Measurements from ENCODE around the gene TGFBRAP1. TPM values are rescaled to one million over a fixed set of nuclear protein-coding genes. Genes with fewer than 3 reads are reported as not detected.

Gene TGFBRAP1, protein sequence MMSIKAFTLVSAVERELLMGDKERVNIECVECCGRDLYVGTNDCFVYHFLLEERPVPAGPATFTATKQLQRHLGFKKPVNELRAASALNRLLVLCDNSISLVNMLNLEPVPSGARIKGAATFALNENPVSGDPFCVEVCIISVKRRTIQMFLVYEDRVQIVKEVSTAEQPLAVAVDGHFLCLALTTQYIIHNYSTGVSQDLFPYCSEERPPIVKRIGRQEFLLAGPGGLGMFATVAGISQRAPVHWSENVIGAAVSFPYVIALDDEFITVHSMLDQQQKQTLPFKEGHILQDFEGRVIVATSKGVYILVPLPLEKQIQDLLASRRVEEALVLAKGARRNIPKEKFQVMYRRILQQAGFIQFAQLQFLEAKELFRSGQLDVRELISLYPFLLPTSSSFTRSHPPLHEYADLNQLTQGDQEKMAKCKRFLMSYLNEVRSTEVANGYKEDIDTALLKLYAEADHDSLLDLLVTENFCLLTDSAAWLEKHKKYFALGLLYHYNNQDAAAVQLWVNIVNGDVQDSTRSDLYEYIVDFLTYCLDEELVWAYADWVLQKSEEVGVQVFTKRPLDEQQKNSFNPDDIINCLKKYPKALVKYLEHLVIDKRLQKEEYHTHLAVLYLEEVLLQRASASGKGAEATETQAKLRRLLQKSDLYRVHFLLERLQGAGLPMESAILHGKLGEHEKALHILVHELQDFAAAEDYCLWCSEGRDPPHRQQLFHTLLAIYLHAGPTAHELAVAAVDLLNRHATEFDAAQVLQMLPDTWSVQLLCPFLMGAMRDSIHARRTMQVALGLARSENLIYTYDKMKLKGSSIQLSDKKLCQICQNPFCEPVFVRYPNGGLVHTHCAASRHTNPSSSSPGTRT
- 17.4 and 17.8 TPM in 2 replicates for total RNA-seq

DNA sequence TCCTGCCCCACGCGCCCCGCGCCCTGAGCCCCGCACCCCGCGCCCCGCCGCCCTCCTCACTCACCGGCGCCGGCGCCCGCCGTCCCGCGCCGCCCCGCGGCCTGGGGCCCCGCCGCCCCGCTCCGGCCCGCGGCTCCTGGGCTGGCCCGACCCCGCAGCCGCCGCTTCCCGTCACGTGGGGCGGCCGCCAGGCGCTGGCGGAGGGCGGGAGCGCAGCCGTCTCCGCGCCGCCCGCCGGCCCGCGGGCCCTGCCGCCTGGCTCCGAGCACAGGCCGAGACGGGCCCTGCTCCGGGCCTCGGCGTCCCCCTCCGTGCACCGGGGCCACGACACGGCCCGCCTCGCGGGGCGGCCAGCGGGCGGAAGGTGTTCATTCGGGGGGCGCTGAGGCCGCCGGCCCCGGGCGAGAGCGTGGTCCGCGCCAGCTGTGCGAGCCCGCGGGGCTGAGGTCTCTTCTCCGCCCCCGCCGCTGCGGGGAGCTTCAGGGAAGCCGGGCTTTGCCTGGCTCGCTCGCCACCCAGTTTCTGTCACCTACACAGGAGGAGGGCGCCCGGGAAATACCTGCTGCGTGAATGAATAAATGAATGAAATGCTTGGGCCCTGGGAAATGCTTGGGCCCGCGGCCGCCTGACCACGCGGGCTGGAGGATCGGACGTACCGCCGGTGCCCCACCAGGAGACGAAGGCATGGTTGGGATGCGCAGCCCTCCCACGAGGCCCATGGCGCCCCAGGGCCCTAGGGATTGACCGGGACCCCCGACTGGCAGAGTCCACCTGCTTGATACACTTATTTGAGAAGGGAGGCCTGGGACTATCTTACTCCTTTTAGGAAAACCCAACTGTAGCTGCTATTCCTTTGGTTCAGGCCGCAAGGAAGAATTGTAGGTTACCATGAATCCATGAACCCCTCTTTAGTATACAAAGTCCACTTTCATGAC lies at the start of gene TGFBRAP1:
Gene TGFBRAP1, minus strand, starts transcription at position 175 of the 935 bp plus-strand sequence. CDS start 21,434 bp downstream, outside the sequence.

DNA sequence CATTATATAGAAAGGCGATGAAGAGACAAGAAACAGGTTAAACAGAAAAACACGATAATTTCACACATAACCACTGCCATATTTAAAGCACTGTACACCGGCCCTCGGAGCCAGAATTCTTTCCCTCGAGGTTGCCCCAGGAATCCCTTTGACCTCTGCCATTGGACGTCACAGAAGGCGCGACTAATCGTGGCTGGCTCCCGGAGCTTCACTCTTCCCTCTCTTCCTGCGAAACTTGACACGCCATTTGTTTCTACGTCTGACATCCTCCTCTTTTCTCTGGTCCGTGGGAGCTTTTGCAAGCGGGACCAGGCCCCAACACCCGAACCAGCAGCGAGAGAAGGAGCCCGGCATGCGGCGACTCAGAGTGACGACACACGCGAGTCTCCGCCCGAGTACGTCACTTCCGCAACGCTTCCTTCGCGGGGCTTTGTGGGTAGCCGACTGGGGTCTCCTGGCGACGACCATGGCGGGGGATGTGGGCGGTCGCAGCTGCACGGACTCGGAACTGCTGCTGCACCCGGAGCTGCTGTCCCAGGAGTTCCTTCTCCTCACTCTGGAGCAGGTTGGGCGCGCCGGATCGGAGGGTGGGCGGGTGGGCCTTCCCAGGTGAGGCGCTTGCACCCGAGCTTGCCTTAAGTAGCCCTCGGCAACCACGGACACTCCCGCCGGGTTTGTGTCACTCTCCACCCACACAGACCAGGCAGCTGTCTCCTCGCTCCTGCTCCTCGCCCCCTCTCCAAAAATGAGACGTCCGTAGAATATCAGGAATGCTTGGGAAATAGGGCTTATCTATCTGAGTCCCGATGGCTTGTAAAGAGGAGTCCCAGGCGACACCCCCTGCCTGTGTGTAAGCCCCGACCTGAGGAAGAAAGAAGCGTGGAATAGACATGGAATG lies 7.8 kb upstream of the TGFBRAP1 start, which contains the start of gene C2orf49:
Gene C2orf49, plus strand, starts transcription at position 419 of the 898 bp plus-strand sequence. Its CDS starts 48 bp downstream, at position 467.

DNA sequence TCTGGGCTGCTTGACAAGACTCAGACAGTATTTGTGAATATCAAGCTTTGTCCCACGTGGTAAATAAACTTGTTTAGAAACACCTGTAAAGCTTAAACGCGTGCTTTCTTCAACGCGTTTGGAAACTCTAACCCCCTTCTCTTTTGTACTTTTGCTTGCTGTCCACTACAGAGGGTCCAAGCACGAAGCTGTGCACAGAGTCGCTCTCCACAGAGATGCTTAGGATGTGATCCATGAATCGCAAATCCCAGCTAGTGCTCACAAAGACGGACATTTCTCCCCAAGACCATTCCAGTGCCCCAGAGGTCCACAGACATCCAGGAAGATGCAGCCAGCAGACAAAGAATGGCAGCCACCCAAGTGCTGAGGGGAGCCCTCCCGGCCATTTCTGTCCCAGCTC lies 88.1 kb downstream of the TGFBRAP1 start, which contains the start of gene GPR45:
Gene GPR45, plus strand, starts transcription at position 301 of the 400 bp plus-strand sequence. CDS start 116 bp downstream, outside the sequence.

Other genes starting within 250 kb of the TGFBRAP1 start
- not detected in 2 replicates for gene GPR45, start 88.0 kb downstream of the TGFBRAP1 start, total RNA-seq
- 17.8 and 27.9 TPM in 2 replicates for gene C2orf49, start 7.8 kb upstream of the TGFBRAP1 start, total RNA-seq
- gene FHL2, start 69.3 kb upstream of the TGFBRAP1 start, total RNA-seq = 202 and 504 TPM in 2 replicates

Measured in articular chondrocyte of knee joint (primary cell).